ENCODE results near the gene NMNAT2. TPM values are rescaled to one million over a fixed set of nuclear protein-coding genes. Genes with fewer than 3 reads are reported as not detected.
A peak's percentile ranks its signal among the peaks of the same experiment; 100 is the strongest.

The NMNAT2 gene
- total RNA-seq, 1 experiment from 2014 or later = 1.6 TPM

DNA sequence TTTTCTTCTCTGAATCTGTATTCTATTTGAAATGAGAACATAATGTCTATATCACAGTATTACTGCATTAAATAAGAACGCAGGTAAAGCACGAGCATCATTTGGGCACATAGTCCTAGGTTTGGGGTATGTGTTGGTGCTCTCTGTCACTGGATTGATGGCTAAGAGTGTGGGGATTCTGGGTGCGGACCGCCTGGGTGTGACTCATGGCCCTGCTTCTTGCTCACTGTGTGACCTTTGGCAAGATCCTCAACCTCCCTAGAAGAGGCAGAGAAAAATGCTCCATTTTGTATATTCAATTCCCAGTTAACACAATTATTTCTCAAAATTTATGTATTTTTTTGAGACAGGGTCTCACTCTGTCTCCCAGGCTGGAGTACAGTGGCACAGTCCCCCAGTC lies 132.4 kb downstream of the NMNAT2 start:
- DNase-seq = no peak
- no peaks in the 10 kb centered on the region; the same call in 1 of the 2 replicates for H3K27me3 ChIP-seq (ENCODE audit: control insufficient read depth, insufficient read depth, low read length)
- no peak overlapping the region for H3K4me3 ChIP-seq (ENCODE audit: insufficient read depth, low read depth, low read length)
- no peaks in the 10 kb centered on the region; the same call in 1 of the 2 replicates for H3K36me3 ChIP-seq (replicated peaks; ENCODE audit: control insufficient read depth, insufficient read depth, low read length)

DNA sequence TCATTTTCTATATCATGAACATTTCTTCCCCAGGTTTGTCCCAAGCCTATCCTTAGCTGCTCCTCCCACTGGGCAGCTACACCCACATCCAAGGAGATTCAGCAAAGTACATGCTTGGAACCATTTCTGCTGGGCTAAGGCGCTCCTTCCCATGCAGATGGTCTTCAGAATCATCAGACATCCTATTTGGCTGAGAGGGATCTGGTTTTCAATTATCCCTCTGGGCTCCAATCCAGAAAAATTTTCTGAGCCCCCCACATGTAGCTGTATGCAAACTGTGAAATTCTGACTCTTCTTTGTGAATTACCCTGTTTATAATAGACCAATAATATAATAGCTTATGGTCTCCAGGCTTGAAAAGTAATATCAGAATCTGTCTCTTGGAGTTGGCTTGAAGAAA lies 132.9 kb downstream of the NMNAT2 start:
- no peaks in the 10 kb centered on the region; the same call in 1 of the 2 replicates for H3K36me3 ChIP-seq (replicated peaks; ENCODE audit: control insufficient read depth, insufficient read depth, low read length)
- DNase-seq = no peak
- H3K27me3 ChIP-seq (ENCODE audit: control insufficient read depth, insufficient read depth, low read length) = no peaks in the 10 kb centered on the region; the same call in 1 of the 2 replicates
- H3K4me3 ChIP-seq (ENCODE audit: insufficient read depth, low read depth, low read length) = no peak overlapping the region

DNA sequence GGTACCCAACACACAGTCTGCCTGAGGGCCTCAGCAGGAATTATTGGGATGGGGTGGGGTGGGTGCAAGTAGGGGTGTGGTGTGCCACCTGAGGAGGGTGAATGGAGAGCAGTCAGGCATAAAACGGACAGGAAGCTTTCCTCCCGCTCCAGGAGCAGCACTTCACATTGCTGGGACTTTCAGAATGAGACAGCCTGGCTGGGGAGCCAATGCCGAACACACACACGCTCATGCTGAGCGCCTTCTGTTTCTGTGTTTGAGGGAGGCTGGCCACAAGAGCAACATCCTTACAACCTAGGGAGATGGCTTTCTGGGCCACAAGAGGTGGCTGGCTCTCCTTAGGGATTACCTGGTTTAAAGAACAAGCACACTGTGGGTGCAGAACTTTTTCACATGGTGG lies 134.1 kb downstream of the NMNAT2 start:
- H3K36me3 ChIP-seq (replicated peaks; ENCODE audit: control insufficient read depth, insufficient read depth, low read length) = no peaks in the 10 kb centered on the region; the same call in 1 of the 2 replicates
- DNase-seq = no peak
- H3K27me3 ChIP-seq (ENCODE audit: control insufficient read depth, insufficient read depth, low read length) = no peaks in the 10 kb centered on the region; the same call in 1 of the 2 replicates
- H3K4me3 ChIP-seq (ENCODE audit: insufficient read depth, low read depth, low read length) = no peak overlapping the region

DNA sequence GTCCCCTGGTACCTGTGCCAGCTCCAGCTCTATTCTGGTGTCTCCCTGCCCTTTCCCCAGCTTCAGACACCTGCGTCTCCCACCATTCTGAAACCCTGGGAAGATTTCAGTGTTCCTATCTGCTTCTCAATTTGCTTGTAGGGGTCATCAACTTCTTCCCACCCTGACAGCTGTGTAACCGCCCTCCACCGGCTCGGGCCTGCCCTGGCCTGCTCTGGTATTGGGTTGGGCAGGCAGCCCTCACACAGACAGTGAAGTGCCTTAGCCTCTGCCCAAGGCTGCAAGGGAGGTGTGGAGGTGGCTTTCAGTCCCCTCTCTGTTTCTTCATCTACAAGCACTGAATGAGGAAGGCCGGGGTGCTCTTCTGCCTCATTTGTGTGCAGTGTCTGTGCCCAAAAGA lies 134.9 kb downstream of the NMNAT2 start:
- no peak overlapping the region for H3K4me3 ChIP-seq (ENCODE audit: insufficient read depth, low read depth, low read length)
- H3K27me3 ChIP-seq (ENCODE audit: control insufficient read depth, insufficient read depth, low read length) = no peaks in the 10 kb centered on the region; the same call in 1 of the 2 replicates
- no peak for DNase-seq
- no peaks in the 10 kb centered on the region; the same call in 1 of the 2 replicates for H3K36me3 ChIP-seq (replicated peaks; ENCODE audit: control insufficient read depth, insufficient read depth, low read length)

DNA sequence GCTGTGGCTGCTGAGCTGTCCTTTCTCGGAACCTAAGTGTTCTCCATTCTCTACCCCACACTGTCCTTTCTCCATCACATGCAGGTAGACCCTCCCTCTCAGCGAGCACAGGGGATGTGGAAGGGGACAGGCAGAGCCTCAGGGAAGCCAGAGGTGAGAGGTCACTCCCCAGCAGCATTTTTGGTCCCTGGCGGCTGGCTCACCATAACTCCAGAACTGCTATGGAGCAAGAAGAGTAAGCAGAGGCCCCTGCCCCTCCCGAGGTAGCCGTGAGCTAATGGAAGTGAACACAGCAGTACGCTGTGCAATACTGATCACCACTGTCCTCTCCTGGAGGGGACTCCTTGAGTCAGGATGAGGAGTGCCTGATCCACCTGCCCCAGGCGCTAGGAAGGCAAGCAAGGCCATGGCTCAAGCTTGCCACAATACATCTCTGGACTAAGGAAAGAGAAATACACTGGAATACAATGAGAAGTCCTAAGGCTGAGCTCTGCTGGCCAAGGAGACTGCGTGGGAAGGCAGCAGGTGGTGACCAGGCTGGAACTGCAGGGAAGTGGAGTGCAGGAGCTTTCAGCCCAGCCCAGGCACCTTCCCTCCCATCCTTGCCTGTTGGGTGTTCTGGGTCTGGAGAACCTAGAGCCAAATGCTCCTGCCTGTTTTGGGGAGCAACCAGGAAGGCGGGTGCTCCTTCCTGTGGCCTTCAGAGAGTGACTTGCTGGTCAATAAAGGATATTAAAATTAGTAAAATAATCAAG lies 135.9 kb downstream of the NMNAT2 start:
- H3K4me3 ChIP-seq (ENCODE audit: insufficient read depth, low read depth, low read length) = no peak overlapping the region
- DNase-seq = no peak
- H3K36me3 ChIP-seq (replicated peaks; ENCODE audit: control insufficient read depth, insufficient read depth, low read length) = no peaks in the 10 kb centered on the region; the same call in 1 of the 2 replicates
- H3K27me3 ChIP-seq (ENCODE audit: control insufficient read depth, insufficient read depth, low read length) = no peaks in the 10 kb centered on the region; the same call in 1 of the 2 replicates

DNA sequence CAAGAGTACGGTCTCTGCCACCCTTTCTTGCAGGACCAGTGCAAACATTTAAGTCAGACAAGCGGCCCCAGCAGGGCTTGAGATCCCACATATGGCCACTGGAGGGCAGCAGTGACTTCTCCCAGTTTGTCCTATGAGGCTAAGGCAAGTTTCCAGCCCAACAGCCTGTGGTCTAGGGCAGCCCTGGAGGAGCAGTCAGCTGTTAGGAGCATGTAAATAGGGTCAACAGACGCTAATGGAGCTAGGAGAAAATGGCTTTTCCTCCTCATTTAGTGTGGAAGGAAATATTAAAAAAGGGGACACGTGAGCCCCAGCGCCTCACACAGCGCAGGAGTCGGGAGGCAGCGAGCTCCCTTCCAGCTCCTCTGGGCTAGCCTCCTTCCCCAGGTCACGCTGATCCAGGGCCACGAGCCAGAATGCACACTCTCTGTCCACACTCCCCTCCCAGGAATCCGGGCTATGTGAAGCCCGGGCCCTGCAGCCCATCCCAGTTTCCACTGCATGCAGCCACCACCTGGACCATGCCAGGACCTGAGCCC lies 136.6 kb downstream of the NMNAT2 start:
- peak; percentile 91 for DNase-seq
- Histone ChIP-seq H3K27me3 (ENCODE audit: control insufficient read depth, insufficient read depth, low read length) (no peaks in the 10 kb centered on the region; the same call in 1 of the 2 replicates), H3K4me3 (ENCODE audit: insufficient read depth, low read depth, low read length) (no peak overlapping the region)

DNA sequence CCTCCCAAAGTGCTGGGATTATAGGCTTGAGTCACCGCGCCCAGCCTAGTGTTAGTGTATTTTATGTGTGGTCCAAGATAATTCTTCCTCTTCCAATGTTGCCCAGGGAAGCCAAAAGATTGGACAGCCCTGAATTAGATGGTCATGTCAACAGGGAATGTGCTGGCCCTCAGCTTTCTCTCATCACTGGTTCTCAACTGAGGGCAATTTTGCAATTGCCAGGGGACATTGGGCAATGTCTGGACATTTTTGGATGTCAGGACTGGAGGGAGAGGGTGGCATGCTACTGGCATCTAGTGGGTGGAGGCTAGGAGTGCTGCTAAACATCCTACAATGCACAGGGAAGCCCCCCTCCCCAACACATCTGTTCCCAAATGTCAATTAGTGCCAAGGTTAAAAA lies 137.1 kb downstream of the NMNAT2 start:
- Histone ChIP-seq H3K4me3 (ENCODE audit: insufficient read depth, low read depth, low read length) (no peak overlapping the region), H3K36me3 (replicated peaks; ENCODE audit: control insufficient read depth, insufficient read depth, low read length) (no peaks in the 10 kb centered on the region), H3K27me3 (ENCODE audit: control insufficient read depth, insufficient read depth, low read length) (no peaks in the 10 kb centered on the region; the same call in 1 of the 2 replicates)
- DNase-seq = no peak

More for the DNA sequence above, 136.6 kb downstream of the NMNAT2 start:
- no peaks in the 10 kb centered on the region; the same call in 1 of the 2 replicates for H3K36me3 ChIP-seq (replicated peaks; ENCODE audit: control insufficient read depth, insufficient read depth, low read length)

DNA sequence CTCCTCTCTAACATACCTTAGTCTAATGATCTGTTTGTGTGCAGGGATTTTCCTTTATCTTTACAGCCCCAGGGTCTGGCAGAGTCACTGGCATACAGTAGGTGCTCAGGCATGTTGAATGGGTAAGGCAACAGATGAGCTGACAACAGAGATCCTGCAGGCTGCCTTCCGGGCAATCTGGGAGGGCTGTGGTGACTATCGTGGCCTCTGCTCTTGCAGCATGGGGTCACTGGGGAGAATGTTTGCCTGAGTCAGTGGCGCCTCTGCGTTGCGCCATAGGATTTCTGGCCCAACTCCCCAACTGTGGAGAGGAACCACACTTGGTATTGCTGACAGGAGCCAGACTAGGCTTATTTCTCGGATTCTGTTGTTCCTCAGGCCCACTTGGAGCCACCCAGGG lies 138.3 kb downstream of the NMNAT2 start:
- Histone ChIP-seq H3K4me3 (ENCODE audit: insufficient read depth, low read depth, low read length) (no peak overlapping the region), H3K27me3 (ENCODE audit: control insufficient read depth, insufficient read depth, low read length) (no peaks in the 10 kb centered on the region), H3K36me3 (replicated peaks; ENCODE audit: control insufficient read depth, insufficient read depth, low read length) (no peaks in the 10 kb centered on the region)
- DNase-seq = no peak

DNA sequence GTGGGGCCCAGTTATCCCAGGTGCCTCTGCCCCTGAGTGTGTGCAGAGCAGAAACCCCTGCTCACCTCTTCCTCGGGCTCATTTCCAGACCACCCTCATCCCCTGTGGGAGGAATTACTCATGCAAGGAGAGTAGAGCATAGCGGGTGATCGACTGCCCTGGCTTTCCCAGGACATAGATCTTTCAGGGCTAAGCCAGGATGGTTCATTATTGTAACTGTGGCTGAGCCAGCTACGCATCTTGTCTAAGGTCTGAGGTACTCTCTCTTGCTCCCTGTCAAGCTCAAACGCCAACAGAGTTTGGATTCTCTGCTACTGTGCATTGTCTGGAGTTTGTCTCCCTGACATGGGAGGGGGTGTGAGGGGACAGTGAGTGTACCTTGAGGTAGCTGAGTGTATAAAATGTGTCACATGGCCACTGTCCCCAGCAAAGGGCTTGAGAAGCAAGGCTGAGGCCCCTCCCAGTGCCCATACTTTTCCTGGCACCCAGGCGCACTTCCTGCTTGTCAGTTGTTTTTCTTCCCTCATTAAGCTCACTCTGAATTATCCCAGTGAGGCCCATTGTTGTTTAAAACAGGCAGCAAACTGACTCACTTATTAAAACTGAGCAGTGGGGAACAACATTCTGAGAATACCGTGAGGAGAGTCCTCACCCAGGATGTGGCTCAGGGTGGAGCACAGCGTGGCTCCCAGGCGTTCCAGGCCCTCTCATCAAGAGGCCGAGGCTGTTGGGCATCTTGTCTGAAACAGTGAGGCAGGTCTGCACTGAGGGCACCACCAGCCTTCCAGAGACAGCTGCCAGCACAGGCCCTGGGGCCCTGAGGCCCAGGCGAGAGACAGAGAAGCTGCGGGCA lies 139.2 kb downstream of the NMNAT2 start:
- Histone ChIP-seq H3K27me3 (ENCODE audit: control insufficient read depth, insufficient read depth, low read length) (no peaks in the 10 kb centered on the region), H3K36me3 (replicated peaks; ENCODE audit: control insufficient read depth, insufficient read depth, low read length) (no peaks in the 10 kb centered on the region), H3K4me3 (ENCODE audit: insufficient read depth, low read depth, low read length) (no peak overlapping the region)
- DNase-seq = peak; percentile 51

DNA sequence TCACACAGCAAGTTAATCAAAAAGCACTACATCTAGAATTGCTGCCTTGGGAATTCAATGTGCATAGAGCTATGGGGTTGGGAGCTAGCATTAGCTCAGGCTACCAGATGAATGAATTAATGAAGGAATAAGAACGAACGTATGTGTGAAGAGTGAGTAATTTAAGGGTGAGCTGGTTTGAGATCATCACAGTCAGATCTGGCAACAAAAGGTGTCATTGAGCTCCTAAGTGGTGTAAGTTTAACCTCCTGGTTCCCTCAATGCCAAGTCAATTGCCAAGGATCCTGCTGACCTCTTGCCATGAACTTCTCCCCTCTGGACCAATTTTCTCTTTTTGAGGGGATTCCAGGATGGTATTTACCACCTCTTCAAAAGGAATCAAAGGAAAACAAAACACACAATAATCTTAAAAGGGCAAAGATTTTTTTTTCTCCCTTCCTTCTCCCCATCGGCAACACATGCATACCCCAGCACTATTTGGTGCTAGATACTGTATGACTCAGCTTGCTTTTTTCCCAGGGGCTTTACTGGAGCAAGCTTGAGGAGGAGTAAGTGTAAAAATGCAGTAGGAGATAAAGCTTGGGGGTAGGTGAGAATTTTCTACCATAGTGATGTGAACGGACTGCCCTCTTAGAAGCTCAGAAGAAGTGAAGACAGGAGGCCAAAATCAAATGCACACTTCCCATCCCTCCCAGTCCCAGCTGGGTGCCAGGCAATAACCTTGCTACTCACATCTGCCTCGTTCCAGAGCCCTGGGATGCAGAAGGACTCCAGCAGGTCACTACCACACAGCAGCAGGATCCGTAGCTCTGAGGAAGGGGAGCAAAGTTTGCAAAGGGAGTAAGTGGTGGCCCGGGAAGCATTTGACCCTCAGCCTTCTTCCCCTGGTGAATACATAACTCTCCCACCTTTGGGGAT lies 140.1 kb downstream of the NMNAT2 start:
- Histone ChIP-seq H3K4me3 (ENCODE audit: insufficient read depth, low read depth, low read length) (no peak overlapping the region), H3K36me3 (replicated peaks; ENCODE audit: control insufficient read depth, insufficient read depth, low read length) (no peaks in the 10 kb centered on the region), H3K27me3 (ENCODE audit: control insufficient read depth, insufficient read depth, low read length) (no peaks in the 10 kb centered on the region; the same call in 1 of the 2 replicates)
- no peak for DNase-seq

DNA sequence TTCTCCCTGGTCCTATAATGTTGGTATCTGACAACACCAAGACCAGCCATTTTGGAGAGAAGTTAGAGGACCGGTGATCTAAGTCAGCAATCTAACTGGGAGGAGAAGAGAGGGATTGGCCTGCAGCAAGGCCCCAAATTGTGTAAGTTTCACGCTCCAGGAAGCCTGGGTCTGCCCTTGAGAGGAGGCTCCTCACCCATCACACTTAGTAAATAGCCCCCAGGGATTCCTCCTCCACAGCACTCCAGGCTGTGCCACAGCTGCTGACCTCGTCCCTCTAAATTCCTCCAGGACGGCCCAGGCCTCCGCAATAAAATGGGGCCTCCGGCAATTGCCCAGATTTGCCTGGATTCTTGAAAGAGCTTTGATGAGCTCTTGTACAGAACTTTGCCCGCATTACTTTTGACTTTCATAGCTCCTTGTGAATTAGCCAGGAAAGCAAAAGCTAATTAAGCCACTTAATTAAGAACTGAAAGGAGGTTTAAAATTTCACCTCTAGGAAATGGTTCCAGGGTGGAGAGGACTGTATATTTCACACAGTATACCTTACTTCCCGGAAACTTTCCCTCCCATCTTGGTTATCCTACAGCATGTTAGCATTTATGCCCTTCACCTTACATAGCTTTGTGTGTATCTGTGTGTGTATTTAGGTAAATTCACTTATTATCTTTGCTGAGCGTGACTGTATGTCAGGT lies 141.6 kb downstream of the NMNAT2 start:
- no peaks in the 10 kb centered on the region; the same call in 1 of the 2 replicates for H3K27me3 ChIP-seq (ENCODE audit: control insufficient read depth, insufficient read depth, low read length)
- H3K4me3 ChIP-seq (ENCODE audit: insufficient read depth, low read depth, low read length) = no peak overlapping the region
- no peaks in the 10 kb centered on the region; the same call in 1 of the 2 replicates for H3K36me3 ChIP-seq (replicated peaks; ENCODE audit: control insufficient read depth, insufficient read depth, low read length)
- no peak for DNase-seq

DNA sequence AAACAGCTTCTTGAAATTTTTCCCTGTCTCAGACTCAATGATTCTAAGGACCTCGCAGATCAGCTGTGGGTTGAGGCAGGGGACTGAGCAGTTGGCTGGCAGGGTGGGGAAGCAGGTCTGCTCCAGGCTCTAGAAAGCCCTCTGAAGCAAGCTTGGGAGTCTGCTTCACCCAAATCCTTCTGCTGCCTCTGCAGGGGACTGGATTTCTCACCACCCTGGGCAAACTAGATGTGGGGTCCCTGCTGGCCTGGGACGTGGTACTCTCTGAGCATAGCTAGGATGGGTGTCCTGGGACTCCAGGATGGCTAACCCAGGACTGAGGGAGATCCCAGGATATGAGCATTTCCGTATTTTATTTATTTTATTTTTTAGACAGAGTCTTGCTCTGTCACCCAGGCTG lies 142.9 kb downstream of the NMNAT2 start:
- H3K27me3 ChIP-seq (ENCODE audit: control insufficient read depth, insufficient read depth, low read length) = no peaks in the 10 kb centered on the region; the same call in 1 of the 2 replicates
- no peak overlapping the region for H3K4me3 ChIP-seq (ENCODE audit: insufficient read depth, low read depth, low read length)
- DNase-seq = no peak
- H3K36me3 ChIP-seq (replicated peaks; ENCODE audit: control insufficient read depth, insufficient read depth, low read length) = no peaks in the 10 kb centered on the region; the same call in 1 of the 2 replicates

DNA sequence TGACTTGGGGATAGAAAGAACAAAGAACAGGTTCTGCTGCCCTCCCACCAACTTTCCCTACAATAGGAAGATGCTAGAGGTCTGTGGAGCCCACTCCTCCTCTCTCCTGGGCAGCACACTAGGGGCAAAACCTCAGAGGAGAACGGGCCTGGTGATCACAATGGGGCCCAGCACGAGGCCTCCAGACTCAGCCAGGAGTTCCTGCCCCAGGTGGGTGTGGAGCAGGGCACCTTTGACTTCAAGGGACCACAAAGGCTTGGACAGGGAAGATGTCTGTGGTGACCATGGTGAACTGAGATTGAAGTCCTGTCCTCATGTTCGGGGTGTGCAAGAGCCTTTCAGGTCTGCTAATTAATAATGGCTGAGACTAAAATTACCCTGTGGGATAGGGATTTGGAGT lies 143.3 kb downstream of the NMNAT2 start:
- H3K36me3 ChIP-seq (replicated peaks; ENCODE audit: control insufficient read depth, insufficient read depth, low read length) = no peaks in the 10 kb centered on the region; the same call in 1 of the 2 replicates
- DNase-seq = no peak
- no peaks in the 10 kb centered on the region; the same call in 1 of the 2 replicates for H3K27me3 ChIP-seq (ENCODE audit: control insufficient read depth, insufficient read depth, low read length)
- no peak overlapping the region for H3K4me3 ChIP-seq (ENCODE audit: insufficient read depth, low read depth, low read length)

Data from H7 (cell line).